ENCODE measurements around the gene POU4F3. TPM values are rescaled to one million over a fixed set of nuclear protein-coding genes. Genes with fewer than 3 reads are reported as not detected.

The POU4F3 gene
- total RNA-seq, 2 donors from 2014 or later: not detected

DNA sequence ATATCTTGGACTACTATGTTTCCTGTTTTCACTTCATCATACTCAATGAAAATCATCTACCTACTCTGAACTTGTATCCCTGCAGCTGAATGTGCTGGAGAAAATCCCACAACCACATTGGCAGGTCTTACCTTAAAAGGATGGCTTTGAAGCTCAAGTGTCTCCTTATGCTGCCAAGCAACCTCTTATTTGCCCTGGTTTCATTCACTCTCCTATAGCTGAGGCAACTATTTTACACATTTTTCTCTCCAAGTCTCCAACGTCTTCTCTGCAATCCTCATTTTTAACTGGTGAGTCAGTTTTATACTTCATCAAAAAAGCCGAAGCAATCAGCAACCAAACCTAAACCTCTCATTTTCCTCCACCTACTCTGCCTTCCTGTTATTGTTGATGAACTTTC lies 49.7 kb downstream of the POU4F3 start:
- TF ChIP-seq CTCF (IDR thresholded peaks at IDR 0.05): no peak
- Histone ChIP-seq H3K36me3 (no peaks in the 10 kb centered on the region), H3K9me3 (no peaks in the 10 kb centered on the region), H3K27me3 (no peaks in the 10 kb centered on the region), H3K4me3 (no peak overlapping the region), H3K4me1 (no peaks in the 10 kb centered on the region), H3K27ac (no peak overlapping the region)
- no peak for DNase-seq (ENCODE audit: low spot score)

DNA sequence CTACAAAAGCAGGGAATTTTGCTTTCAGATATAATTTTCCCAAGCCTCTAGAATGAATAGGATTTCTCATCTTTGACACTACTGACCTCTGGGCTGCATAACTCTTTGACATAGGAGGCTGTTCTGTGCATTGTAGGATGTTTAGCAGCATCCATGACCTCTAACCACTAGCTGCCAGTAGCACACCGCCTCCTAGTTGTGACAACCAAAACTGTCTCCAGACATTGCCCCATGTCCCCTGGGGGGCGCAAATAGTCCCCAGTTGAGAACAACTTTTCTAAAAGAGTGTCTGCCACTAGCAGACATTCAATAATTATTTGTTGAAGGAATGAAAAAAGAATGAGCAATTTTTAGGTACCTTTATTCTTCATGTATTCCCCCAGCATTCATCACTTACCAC lies 51.8 kb downstream of the POU4F3 start:
- H3K9me3 ChIP-seq: no peaks in the 10 kb centered on the region
- H3K27ac ChIP-seq: no peak overlapping the region
- H3K36me3 ChIP-seq: no peaks in the 10 kb centered on the region
- H3K4me3 ChIP-seq: no peak overlapping the region
- H3K27me3 ChIP-seq: no peaks in the 10 kb centered on the region
- no peak for TF ChIP-seq CTCF (IDR thresholded peaks at IDR 0.05)
- no peak for DNase-seq (ENCODE audit: low spot score)
- H3K4me1 ChIP-seq: no peaks in the 10 kb centered on the region

Other genes starting within 250 kb of the POU4F3 start
- gene PLAC8L1, start 233.3 kb upstream of the POU4F3 start, total RNA-seq: not detected
- 10 to 100 TPM; 50.5 to 53.0 TPM for gene LARS1, start 156.2 kb upstream of the POU4F3 start, total RNA-seq
- gene RBM27, start 135.2 kb upstream of the POU4F3 start, total RNA-seq: 10 to 100 TPM; 14.8 to 16.4 TPM
- gene TCERG1, start 108.5 kb downstream of the POU4F3 start, total RNA-seq: 10 to 100 TPM; 19.1 to 20.5 TPM
- gene GPR151, start 177.4 kb downstream of the POU4F3 start, total RNA-seq: not detected

All from right atrium auricular region (tissue), 2 donors.